Stimulated activated CD8-positive, alpha-beta memory T cell treated with anti-CD3 and anti-CD28 coated beads, Interleukin-12 subunit alpha, Interleukin-12 subunit beta, amount 100 ng/mL, for 24 hours (primary cell): ENCODE results near the gene MLXIP.
"Not testable (repeated sequence)": the region's sequence is repeated elsewhere in the genome, so short reads cannot be mapped to it uniquely, and the experiment has no call there.

Experiments used
- DNase-seq: peaks from one replicate; pipeline ENCODE4 v3.0.0-alpha.2; 2020; ENCODE audit errors: extremely low read depth

MLXIP gene

GRCh38 chr12:122054842-122055520 is 23.6 kb upstream of the MLXIP start:
- DNase-seq = no peak

GRCh38 chr12:122056406-122056805 is 22.1 kb upstream of the MLXIP start:
- not testable (repeated sequence) for DNase-seq

DNA sequence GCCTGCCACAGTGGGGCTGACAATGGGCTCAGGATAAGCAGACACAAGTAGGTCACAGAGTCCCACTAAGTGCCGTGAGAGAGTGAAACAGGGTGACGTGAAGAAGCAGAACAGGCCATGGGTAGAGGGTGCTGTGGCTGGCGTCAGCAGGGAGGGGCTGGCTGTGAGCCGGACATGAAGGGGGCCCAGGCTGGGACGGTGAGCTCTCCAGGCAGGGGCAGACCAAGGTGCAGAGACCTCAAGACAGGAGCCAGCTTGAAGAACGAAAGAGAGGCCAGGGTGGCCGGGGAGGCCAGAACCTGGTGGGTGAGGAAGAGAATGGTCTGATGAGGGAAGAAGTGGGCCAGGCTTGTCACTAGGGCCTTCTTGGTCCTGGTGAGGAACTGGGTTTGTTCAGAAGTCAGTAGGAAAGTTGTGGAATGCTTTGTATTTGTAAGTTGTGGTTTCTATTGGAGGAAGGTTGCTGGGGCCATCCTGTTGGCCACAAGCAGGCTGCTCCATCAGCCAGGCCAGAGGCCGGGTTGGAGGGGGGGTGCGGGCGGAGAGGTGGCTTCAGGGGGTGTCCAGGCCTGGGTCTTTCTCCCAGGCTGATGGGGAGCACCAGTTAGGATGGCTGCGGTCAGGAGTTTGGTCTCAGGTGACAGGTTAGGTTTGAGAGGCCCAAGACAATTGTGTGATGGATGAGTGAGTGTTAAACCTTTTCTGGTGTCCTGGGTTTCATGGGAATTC is 21.4 kb upstream of the MLXIP start:
- no peak for DNase-seq

GRCh38 chr12:122057769-122058168 is 20.8 kb upstream of the MLXIP start:
- no peak for DNase-seq

DNA sequence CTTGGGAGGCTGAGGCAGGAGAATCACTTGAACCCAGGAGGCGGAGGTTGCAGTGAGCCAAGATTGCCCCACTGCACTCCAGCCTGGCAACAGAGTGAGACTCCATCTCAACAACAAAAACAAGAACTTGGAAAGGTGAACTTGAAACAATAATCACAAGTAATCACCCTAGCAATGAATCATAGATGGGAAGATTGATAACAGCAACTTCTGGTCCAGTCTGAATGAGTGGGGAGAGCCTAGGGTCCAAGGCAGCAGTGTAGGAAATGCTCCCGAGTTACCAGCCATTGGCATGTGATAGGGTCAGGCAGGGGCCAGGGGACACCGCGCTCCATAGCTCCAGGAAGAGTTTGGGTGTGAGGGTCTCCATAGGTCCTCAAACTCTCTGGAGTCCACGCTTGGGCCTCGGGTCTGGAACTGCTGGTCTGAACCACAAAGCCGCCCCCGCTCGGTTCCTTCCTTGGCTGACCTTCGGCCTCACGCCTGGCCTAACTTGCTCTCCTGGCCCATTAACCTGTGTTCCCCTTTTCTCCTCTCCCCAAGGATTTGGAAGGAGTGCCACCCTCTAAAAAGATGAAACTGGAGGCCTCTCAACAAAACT is 19.9 kb upstream of the MLXIP start:
- no peak for DNase-seq

DNA sequence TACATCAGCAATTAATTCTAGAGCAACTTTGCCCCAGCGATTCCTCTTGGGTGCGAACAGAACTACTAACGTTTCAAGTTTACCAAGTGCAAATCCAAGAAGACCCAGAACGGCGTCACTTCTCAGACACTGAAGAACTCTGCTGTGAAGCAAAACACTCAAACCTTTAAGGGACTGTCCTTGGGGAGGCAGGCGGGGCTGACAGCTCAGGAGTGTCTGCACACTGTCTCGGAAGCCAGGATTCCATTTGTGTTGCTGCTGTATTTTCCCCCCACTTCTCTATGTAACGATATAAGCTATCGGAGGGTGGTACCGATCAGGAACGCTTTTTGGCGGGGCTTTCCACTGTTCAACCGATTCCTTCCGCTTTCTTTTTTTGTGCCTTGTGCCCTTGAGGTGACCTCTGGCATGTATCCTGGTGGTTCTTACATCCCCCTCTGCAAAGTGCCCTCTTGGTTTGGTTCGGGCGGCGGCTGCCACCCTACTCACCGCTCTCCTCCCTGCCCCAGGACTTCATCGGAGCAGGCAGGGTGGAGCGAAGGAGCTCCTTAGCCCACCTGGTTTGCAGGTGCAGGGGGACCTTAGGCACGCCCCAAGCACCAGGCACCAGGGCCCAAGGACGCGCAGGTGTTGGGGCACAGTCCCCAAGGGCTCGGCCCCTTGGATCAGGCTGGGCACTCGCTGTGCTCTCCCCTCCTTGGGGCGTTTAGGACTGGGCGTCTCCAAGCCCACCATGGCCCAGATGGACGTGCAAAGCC is 19.2 kb upstream of the MLXIP start:
- no peak for DNase-seq

GRCh38 chr12:122060081-122060501 is 18.5 kb upstream of the MLXIP start:
- DNase-seq = no peak

DNA sequence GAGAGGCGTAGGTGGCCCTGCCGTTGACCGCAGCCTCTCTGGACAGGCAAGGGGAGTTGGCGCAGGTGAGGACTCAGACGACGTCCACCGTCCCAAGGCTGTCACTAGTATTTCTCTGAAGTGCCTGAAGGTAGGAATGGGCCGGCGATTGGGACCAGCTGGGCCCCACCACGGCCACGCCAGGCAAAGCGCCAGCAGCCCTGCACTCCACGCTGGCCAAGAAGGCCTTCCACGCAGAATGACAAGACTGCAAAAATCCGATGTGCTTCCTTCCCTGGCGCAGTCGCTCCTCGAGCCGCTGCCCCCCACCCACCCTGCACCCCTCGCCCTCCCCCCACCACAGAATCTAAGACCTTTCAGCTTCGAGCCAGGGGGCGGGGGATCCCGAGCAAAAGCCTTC is 17.3 kb upstream of the MLXIP start:
- no peak for DNase-seq

- DNase-seq = no peak
Measured at GRCh38 chr12:122062832-122063693, 15.5 kb upstream of the MLXIP start.

DNA sequence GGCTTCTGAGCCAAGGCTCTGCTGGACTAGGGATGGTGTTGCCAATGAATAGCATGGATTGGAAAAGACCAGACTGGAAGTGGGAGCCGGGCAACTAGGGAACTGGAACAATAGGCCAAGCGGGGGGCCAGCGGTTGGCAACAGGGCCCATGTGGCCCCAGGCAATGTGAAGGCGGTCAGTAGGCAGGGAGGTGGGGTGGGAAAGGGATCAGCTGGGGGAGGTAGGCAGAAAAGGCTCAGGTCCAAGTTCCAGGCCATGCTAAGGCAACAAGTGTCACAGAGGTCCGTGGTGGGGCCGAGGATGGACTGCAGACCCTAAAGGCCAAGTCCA is 14.9 kb upstream of the MLXIP start:
- DNase-seq = no peak

DNA sequence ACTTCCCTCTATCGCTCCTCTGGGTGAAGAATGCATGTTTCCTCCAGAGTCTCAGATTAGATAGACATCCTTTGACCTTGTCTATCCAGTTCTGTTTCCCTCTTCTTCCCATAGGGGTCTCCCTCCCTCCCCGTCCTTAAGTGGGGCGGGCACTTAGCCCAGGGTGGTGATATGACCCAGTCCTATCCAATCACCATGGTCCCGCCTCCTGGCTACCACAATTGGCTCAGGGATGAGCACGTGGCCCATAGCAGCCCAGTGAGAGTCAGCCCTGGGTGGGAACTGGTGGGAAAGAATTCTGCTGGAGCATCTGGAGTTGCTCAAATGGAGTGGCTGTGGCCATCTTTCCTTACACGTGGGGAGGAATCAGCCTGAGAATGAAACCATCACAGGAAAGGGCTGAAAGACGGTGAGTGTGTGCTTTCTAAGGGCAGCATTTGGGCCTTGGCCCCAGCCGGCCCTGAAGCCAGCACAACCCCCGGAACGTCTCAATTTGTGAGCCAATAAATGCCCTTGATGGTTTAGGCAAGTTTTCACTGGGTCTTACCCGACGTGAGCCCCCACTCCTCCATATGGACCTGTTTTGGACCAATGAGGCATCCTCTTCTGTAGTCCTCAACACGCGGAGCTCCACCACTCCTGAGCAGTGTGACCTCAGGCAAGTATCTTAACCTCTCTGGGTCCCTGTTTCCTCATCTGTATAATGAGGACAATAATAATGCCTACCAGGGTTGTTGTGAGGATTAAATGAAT is 14.4 kb upstream of the MLXIP start:
- DNase-seq = no peak

GRCh38 chr12:122064780-122065588 is 13.6 kb upstream of the MLXIP start:
- no peak for DNase-seq

DNA sequence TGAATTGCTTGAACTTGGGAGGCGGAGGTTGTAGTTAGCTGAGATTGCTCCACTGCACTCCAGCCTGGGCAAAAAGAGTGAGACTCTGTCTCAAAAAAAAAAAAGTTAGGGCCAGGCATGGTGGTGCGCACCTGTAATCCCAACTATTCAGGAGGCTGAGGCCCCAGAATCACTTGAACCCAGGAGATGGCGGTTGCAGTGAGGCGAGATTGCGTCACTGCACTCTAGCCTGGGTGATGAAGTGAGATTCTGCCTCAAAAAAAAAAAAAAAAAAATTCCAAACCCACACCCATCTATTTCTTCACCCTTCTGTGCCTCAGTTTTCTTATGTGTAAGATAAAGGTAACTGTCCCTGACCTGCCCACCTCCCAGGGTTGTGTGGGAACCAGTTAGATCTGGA is 11.0 kb upstream of the MLXIP start:
- DNase-seq = no peak

GRCh38 chr12:122067966-122068365 is 10.6 kb upstream of the MLXIP start:
- no peak for DNase-seq

- no peak for DNase-seq
Measured at GRCh38 chr12:122072031-122072970, 6.3 kb upstream of the MLXIP start.

GRCh38 chr12:122073815-122074214 is 4.7 kb upstream of the MLXIP start:
- no peak for DNase-seq

DNA sequence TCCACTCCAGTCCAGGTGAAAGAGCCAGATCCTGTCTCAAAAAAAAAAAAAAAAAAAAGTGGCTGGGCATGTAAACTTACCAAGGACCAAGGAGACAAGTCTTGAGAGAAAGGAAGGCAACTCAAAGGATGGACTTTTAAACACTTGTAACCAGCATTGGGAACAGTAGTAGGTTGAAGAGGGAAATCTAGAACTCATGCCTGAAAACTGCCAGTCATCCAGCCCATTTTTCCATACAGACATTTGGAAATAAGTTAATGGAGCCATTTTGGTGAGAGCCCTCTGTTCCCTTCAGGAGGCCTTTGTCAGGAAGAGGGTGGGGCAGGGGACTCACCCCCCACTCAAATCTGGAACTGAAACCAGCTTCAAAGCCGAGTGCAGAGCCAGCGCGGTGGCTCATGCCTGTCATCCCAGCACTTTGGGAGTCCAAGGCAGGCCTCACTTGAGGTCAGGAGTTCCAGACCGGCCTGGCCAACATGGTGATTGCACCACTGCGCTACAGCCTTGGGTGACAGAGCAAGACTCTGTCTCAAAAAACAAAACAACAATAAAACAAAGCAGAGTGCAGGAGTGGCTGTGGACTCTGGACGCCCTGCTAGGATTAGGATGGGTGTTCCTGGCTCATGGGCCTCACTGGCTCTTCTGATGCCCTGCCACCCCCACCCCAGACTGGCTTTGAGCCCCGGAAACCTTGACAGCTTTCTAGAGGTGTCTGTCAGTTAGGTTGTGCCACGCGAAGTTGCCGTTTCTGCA is 1.6 kb upstream of the MLXIP start:
- DNase-seq = no peak

GRCh38 chr12:122079033-122079531 is 526 bp downstream of the MLXIP start:
- DNase-seq = no peak
